ENCODE measurements around the gene BLMH.
"Not testable (repeated sequence)": the region's sequence is repeated elsewhere in the genome, so short reads cannot be mapped to it uniquely, and the experiment has no call there.

The BLMH gene

GRCh38 chr17:30203471-30203981, 88.2 kb downstream of the BLMH start:
- Histone ChIP-seq H3F3A (ENCODE audit: insufficient read depth, low read length) (no peaks in the 10 kb centered on the region), H3K9me3 (replicated peaks; ENCODE audit: insufficient read depth, low read length) (no peaks in the 10 kb centered on the region), H3K27ac (ENCODE audit: low read length) (no peak overlapping the region), H3K27me3 (replicated peaks; ENCODE audit: insufficient read depth, low read length) (no peaks in the 10 kb centered on the region), H2AFZ (ENCODE audit: low read length) (no peak overlapping the region), H3K4me3 (ENCODE audit: low read length) (no peak overlapping the region), H3K9me2 (replicated peaks; ENCODE audit: insufficient read depth, low read length) (no peaks in the 10 kb centered on the region), H4K20me1 (ENCODE audit: insufficient read depth, low read length) (no peaks in the 10 kb centered on the region), H3K4me1 (ENCODE audit: low read length) (peaks cover 7% of the 10 kb centered on the region; the same call in 1 of the 2 replicates), H3K36me3 (replicated peaks; ENCODE audit: insufficient read depth, low read length) (no peaks in the 10 kb centered on the region), H3K4me2 (ENCODE audit: low read depth, low read length) (no peak overlapping the region), H3K9ac (ENCODE audit: low read length) (no peak overlapping the region), H3K79me2 (ENCODE audit: low read length) (no peaks in the 10 kb centered on the region)
- TF ChIP-seq EZH2phosphoT487 (IDR thresholded peaks at IDR 0.05; ENCODE audit: low read length), result no peak
- no peak for TF ChIP-seq EZH2 (optimal IDR thresholded peaks at IDR 0.05; ENCODE audit: low read depth, low read length)
- no peak for DNase-seq

DNA sequence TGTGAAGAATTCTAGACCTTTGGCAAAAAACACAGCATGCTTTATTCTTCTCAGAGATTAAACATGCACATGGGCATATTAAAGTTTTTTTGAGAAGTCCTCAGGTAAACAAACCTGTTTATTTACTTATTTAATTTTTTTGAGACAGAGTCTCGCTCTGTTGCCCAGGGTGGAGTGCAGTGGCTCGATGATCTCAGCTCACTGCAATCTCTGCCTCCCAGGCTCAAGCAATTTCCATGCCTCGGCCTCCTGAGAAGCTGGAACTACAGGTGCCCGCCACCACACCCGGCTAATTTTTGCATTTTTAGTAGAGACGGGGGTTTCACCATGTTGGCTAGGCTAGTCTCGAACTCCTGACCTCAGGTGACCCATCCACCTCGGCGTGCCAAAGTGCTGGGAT, 91.1 kb downstream of the BLMH start:
- DNase-seq; H3K36me3 ChIP-seq (replicated peaks; ENCODE audit: insufficient read depth, low read length); H3K27ac ChIP-seq (ENCODE audit: low read length); H2AFZ ChIP-seq (ENCODE audit: low read length); H3K9me3 ChIP-seq (replicated peaks; ENCODE audit: insufficient read depth, low read length); H3K4me2 ChIP-seq (ENCODE audit: low read depth, low read length); H3K4me1 ChIP-seq (ENCODE audit: low read length); H3K79me2 ChIP-seq (ENCODE audit: low read length); H3F3A ChIP-seq (ENCODE audit: insufficient read depth, low read length); H3K9me2 ChIP-seq (replicated peaks; ENCODE audit: insufficient read depth, low read length); H4K20me1 ChIP-seq (ENCODE audit: insufficient read depth, low read length); H3K27me3 ChIP-seq (replicated peaks; ENCODE audit: insufficient read depth, low read length); H3K4me3 ChIP-seq (ENCODE audit: low read length); H3K9ac ChIP-seq (ENCODE audit: low read length): not testable (repeated sequence)

- Histone ChIP-seq H3K4me1 (ENCODE audit: low read length) (no peaks in the 10 kb centered on the region), H3K9me3 (replicated peaks; ENCODE audit: insufficient read depth, low read length) (no peaks in the 10 kb centered on the region), H3K9me2 (replicated peaks; ENCODE audit: insufficient read depth, low read length) (no peaks in the 10 kb centered on the region), H3K27ac (ENCODE audit: low read length) (no peak overlapping the region), H3F3A (ENCODE audit: insufficient read depth, low read length) (no peaks in the 10 kb centered on the region), H3K36me3 (replicated peaks; ENCODE audit: insufficient read depth, low read length) (no peaks in the 10 kb centered on the region), H3K79me2 (ENCODE audit: low read length) (no peaks in the 10 kb centered on the region), H3K27me3 (replicated peaks; ENCODE audit: insufficient read depth, low read length) (no peaks in the 10 kb centered on the region), H3K4me3 (ENCODE audit: low read length) (no peak overlapping the region), H3K9ac (ENCODE audit: low read length) (no peak overlapping the region), H3K4me2 (ENCODE audit: low read depth, low read length) (no peak overlapping the region), H4K20me1 (ENCODE audit: insufficient read depth, low read length) (no peaks in the 10 kb centered on the region), H2AFZ (ENCODE audit: low read length) (no peak overlapping the region)
- no peak for DNase-seq
- TF ChIP-seq EZH2 (optimal IDR thresholded peaks at IDR 0.05; ENCODE audit: low read depth, low read length) (no peak), EZH2phosphoT487 (IDR thresholded peaks at IDR 0.05; ENCODE audit: low read length) (no peak)
- TF ChIP-seq, protein P1, sequence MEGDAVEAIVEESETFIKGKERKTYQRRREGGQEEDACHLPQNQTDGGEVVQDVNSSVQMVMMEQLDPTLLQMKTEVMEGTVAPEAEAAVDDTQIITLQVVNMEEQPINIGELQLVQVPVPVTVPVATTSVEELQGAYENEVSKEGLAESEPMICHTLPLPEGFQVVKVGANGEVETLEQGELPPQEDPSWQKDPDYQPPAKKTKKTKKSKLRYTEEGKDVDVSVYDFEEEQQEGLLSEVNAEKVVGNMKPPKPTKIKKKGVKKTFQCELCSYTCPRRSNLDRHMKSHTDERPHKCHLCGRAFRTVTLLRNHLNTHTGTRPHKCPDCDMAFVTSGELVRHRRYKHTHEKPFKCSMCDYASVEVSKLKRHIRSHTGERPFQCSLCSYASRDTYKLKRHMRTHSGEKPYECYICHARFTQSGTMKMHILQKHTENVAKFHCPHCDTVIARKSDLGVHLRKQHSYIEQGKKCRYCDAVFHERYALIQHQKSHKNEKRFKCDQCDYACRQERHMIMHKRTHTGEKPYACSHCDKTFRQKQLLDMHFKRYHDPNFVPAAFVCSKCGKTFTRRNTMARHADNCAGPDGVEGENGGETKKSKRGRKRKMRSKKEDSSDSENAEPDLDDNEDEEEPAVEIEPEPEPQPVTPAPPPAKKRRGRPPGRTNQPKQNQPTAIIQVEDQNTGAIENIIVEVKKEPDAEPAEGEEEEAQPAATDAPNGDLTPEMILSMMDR (IDR thresholded peaks at IDR 0.05; ENCODE audit: low read length), result no peak
These were observed 91.6 kb downstream of the BLMH start for GRCh38 chr17:30200106-30200505.

DNA sequence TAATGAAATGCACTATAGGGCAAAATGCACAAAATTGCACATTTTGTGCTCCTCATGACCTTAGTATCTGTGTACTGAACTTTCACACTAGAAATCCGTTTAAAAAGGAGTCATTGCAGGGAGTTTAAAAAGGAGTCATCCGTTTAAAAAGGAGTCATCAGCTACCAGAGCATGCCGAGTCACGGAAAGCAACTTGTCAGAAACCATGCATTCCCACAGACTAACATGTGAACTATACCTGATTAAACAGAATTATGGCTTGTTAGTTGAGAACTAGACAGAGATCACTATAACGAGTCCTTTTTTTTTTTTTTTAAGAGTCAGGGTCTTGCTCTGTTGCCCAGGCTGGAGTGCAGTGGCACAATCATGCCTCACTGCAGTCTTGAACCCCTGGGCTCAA, 92.1 kb downstream of the BLMH start:
- Histone ChIP-seq H2AFZ (ENCODE audit: low read length) (no peak overlapping the region), H3K4me2 (ENCODE audit: low read depth, low read length) (no peak overlapping the region), H3K4me1 (ENCODE audit: low read length) (no peaks in the 10 kb centered on the region), H3K27me3 (replicated peaks; ENCODE audit: insufficient read depth, low read length) (no peaks in the 10 kb centered on the region), H3K79me2 (ENCODE audit: low read length) (no peaks in the 10 kb centered on the region), H3F3A (ENCODE audit: insufficient read depth, low read length) (no peaks in the 10 kb centered on the region), H3K27ac (ENCODE audit: low read length) (no peak overlapping the region), H3K9me3 (replicated peaks; ENCODE audit: insufficient read depth, low read length) (no peaks in the 10 kb centered on the region), H3K4me3 (ENCODE audit: low read length) (no peak overlapping the region), H3K9me2 (replicated peaks; ENCODE audit: insufficient read depth, low read length) (no peaks in the 10 kb centered on the region), H4K20me1 (ENCODE audit: insufficient read depth, low read length) (no peaks in the 10 kb centered on the region), H3K9ac (ENCODE audit: low read length) (no peak overlapping the region), H3K36me3 (replicated peaks; ENCODE audit: insufficient read depth, low read length) (no peaks in the 10 kb centered on the region)
- TF ChIP-seq EZH2phosphoT487 (IDR thresholded peaks at IDR 0.05; ENCODE audit: low read length), result no peak
- no peak for TF ChIP-seq EZH2 (optimal IDR thresholded peaks at IDR 0.05; ENCODE audit: low read depth, low read length)
- TF ChIP-seq, protein P1 (IDR thresholded peaks at IDR 0.05; ENCODE audit: low read length), result no peak
- DNase-seq, result no peak
